ENCODE results near the gene ATF7IP2. TPM values are rescaled to one million over a fixed set of nuclear protein-coding genes. Genes with fewer than 3 reads are reported as not detected.
"Not testable (repeated sequence)": the region's sequence is repeated elsewhere in the genome, so short reads cannot be mapped to it uniquely, and the experiment has no call there.

ATF7IP2 gene, protein sequence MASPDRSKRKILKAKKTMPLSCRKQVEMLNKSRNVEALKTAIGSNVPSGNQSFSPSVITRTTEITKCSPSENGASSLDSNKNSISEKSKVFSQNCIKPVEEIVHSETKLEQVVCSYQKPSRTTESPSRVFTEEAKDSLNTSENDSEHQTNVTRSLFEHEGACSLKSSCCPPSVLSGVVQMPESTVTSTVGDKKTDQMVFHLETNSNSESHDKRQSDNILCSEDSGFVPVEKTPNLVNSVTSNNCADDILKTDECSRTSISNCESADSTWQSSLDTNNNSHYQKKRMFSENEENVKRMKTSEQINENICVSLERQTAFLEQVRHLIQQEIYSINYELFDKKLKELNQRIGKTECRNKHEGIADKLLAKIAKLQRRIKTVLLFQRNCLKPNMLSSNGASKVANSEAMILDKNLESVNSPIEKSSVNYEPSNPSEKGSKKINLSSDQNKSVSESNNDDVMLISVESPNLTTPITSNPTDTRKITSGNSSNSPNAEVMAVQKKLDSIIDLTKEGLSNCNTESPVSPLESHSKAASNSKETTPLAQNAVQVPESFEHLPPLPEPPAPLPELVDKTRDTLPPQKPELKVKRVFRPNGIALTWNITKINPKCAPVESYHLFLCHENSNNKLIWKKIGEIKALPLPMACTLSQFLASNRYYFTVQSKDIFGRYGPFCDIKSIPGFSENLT
- 6.1 and 8.1 TPM in 2 replicates for total RNA-seq

DNA sequence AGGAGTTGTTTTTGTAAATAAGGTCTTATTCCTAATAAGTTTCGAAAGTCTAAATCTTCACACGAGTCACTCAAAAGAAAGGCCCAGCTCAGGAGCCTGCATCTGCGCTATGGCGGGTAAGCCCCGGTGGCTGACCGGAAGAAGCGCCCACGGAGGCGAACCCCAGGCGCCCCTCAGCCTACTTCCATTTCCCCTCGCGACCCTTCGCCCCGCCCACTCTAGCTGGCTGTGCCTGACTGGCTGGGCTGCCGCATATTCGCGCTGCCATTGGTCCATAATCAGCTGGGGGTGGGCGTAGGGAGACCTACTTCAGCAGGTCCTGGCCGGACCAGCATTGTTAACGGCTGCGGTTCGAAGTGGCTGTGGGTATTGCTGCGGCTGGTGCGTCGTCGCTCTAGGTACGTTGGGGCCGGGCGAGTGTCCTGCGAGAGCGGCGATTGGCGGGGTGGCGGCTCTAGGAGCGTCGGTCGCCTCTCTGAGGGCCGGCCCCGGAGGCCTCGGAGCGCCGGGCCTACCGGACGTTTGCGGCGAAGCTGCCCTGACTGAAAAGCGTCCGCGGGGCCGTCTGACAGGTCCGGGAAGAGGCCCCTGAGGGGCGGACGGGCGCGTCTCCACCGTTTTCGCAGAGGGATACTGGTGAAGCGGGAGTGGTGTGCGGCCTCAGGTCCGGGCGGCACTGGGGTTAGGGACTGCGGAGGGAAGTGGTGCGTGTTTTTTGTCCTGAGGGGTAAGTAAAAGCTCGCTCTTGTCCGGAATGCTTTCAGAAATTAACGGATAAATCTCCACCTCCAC lies at the start of gene ATF7IP2:
ATF7IP2 (plus strand) TSS at position 337 of the 792 bp plus-strand sequence. CDS start 44,560 bp downstream, outside the sequence.
- peak; percentile 78 for DNase-seq (ENCODE audit: low read depth, low spot score)

DNA sequence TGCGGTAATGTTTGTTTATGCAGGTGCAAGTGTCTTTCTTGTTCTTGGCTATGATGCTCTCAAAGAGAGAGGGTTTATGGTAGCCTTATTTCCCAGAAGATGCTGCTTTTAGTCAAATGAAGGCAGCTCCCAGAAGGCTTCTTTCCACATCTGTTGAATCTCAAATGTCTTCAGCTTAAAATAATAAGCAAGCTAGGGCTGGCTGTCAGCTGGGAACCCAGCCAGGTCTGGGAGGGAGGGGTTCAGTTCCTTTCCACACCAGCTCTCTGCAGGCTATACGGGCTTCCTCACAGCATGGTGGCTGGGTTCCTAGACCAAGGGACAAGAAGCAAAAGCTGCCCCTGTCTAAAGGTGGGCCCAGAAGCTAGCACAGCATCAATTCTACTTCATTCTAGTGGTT lies 47.4 kb upstream of the ATF7IP2 start:
- DNase-seq (ENCODE audit: low read depth, low spot score), result no peak

DNA sequence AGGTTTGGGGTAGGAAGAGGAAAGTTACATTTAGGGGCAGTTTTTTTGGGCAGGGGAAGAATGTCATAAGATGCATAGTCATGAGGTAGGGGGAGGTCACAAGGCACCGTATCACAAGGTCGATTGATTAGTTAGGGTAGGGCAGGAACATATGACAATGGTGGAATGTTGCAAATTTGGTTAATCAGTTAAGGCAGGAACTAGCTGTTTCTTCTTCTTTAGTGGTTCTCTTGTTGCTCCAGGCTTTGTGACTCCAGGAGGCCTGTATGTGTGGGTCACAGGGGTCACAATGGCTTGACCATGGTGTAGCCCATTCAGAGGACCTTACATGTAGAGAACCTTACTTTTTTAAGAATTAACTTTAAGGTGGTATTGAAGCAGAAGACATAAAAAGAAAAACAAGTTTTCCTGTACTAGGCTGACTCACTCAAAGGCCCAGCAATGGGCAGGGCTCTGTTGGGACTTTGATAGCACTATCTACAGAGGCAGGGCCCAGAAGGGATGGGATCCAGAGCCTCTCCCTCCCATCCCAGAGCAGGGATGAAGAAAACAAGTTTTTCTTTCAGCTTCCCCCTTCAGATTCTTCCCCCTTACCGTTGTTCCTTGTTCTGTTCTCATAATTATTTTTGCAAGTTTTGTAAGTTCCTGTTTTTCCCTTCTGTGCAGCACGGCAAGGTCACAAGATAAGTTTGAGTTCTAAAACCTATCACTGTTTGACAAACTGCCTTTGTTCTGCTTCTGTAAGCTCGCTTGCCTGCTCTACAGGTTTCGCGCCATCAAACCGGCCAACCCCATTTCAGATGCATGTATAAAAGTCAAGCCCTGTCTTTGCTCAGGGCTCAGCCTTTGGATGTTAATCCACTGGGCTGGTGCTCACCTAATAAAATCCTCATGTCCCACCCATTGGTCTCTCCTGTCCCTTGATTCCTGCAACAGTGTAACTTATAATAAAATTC lies 45.8 kb upstream of the ATF7IP2 start:
- DNase-seq (ENCODE audit: low read depth, low spot score), result no peak

DNA sequence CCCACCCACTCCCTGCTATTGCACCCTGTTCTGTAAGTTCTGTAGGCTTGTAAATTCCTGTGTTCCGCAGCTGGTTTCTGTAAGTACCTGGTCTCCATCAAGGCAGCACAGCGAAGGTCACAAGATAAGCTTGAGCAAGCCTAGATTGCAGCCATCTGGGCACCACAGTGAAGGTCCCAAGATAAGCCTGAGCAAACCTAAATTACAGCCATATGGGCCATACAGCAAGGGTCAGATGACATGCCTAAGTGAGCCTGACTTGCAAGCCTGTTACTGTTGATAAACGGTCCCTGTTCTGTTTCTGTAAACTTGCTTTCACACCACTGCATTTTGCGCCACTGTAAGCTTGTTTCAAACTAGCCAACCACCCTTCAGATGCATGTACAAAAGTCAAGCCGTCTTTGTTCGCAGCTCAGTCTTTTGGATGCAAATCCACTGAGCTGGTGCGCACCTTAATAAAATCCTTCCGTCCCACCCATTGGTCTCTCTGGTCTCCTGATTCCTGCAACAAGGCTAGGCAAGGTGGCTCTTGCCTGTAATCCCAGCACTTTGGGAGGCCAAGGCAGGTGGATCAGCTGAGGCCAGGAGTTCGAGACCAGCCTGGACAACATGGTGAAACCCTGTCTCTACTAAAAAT lies 42.6 kb upstream of the ATF7IP2 start:
- DNase-seq (ENCODE audit: low read depth, low spot score), result no peak

DNA sequence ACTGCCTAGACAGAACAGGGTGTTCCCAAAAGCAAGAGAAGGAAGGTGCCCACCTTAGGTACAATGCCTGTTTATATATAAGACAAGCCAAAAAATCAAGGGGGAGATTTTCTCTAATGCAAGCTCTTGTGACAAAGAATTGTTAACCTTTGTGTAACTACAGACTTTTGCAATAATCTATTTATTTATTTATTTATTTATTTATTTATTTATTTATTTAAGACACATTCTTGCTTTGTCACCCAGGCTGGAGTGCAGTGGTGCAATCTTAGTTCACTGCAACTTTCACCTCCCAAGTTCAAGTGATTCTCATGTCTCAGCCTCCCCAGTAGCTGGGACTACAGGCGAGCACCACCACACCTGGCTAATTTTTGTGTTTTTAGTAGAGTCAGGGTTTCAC lies 41.2 kb upstream of the ATF7IP2 start:
- not testable (repeated sequence) for DNase-seq (ENCODE audit: low read depth, low spot score)

DNA sequence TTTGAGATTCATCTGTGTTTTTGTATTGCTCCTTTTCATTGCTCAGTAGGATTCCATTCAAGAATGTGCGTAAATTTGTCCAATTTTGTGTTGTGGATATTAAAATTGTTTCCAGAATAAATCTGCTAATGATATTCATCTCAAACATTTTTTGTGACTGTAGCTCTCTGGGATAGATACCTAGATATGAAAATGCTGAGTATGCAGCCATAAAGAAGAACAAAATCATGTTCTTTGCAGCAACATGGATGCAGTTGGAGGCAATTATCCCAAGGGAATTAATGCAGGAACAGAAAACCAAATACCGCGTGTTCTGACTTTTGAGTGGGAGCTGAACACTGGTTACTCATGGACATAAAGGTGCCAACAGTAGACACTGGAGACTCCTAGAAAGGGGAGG lies 40.2 kb upstream of the ATF7IP2 start:
- no peak for DNase-seq (ENCODE audit: low read depth, low spot score)

DNA sequence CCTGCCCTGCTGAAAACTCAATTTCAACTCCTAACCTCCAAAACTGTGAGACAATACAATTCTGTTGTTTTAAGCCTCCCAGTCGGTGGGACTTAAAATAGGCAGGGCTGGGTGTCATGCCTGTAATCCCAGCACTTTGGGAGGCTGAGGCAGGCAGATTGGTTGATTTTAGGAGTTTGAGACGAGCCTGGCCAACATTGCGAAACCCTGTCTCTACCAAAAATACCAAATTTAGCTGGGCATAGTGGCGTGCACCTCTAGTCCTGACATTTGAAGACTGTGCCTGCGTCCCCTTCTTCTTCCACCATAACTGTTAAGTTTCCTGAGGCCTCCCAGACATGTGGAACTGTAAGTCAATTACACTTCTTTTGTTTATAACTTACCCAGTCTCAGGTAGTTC lies 36.0 kb upstream of the ATF7IP2 start:
- DNase-seq (ENCODE audit: low read depth, low spot score), result no peak

DNA sequence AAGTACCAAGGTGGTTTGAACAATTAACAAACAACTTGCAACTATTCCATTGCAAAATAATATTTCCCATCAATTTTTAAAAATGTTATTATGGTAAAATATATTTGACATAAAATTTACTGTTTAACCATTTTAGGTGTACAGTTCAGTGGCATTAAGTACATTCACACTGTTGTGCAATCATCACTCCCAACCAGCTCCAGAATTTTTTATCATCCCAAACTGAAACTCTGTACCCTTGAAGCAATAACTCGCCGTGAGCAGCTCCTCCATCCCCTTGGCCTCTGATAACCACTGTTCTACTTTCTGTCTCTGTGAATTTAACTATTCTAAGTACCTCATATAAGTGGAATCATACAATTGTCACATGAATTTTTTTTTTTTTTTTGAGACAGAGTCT lies 33.6 kb upstream of the ATF7IP2 start:
- no peak for DNase-seq (ENCODE audit: low read depth, low spot score)

DNA sequence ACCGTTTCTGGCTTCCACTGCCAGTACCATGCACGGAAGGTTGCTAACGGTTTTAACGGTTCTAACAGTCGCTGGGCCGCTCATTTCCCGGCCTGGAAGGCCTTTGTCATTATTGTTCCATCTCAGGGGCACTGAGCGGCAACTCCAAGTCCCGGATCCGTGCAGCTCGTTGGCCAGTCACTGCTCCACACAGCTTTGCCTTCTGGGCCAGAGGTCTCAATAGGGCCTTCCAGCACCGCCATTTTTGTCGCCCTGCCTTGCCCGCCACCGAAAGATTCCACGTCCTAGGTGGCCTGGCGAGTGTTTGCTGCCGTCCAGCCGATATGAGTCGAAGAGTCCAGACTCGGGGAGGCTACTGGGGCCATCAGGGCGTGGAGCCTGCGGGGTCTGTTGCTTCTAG lies 30.3 kb upstream of the ATF7IP2 start:
- no peak for DNase-seq (ENCODE audit: low read depth, low spot score)

DNA sequence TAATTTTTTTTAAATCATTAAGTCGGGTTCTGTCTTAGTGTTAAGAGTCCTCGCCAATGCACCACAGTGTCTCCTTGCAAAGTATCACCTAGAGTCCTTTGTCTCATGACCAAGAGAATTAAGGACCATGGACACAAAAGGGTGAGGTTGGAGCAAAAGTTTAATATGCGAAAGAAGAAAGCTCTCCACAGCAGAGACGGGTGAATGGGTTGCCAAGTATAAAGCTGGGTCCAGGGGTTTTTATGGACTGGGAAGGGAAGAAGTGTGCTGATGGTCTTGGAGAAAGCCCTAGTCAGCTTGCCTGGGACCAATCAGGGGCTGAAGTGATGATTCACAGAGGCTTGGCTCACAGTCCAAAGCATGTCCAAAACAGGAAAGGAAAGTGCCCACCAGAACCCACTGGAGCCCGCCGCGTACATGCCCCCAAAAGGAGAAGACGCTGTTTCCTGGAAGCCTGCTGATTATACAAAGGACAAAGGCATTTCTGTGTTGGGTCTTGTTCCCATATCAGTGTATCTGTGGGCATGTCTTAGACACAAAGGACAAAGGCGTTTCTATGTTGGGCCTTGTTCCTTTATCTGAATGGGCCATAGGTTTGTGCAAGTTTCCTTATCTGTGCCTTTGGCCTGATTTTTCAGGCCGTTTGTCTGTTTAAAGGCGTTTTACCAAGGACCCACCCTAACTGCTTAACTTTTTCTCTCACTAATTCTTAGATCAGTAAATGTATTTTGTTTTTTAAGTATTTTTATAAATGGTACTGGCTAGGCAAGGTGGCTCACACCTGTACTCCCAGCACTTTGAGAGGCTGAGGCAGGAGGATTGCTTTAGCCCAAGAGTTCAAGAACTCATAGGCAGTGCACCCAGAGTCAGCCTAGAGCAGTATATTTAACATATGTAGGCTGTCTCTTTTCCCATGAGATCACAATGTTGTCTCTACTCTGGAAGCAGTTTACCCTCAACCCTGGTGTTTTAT lies 28.7 kb upstream of the ATF7IP2 start:
- no peak for DNase-seq (ENCODE audit: low read depth, low spot score)

DNA sequence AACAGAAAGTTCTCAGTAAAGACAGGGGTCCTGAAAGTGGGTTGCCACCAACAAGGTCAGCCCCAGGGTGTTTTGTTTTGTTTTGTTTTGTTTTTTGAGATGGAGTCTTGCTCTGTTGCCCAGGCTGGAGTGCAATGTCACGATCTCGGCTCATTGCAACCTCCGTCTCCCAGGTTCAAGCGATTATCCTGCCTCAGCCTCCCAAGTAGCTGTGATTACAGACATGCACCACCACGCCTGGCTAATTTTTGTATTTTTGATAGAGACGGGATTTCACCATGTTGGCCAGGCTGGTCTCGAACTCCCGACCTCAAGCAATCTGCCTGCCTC lies 24.1 kb upstream of the ATF7IP2 start:
- DNase-seq (ENCODE audit: low read depth, low spot score), result not testable (repeated sequence)

DNA sequence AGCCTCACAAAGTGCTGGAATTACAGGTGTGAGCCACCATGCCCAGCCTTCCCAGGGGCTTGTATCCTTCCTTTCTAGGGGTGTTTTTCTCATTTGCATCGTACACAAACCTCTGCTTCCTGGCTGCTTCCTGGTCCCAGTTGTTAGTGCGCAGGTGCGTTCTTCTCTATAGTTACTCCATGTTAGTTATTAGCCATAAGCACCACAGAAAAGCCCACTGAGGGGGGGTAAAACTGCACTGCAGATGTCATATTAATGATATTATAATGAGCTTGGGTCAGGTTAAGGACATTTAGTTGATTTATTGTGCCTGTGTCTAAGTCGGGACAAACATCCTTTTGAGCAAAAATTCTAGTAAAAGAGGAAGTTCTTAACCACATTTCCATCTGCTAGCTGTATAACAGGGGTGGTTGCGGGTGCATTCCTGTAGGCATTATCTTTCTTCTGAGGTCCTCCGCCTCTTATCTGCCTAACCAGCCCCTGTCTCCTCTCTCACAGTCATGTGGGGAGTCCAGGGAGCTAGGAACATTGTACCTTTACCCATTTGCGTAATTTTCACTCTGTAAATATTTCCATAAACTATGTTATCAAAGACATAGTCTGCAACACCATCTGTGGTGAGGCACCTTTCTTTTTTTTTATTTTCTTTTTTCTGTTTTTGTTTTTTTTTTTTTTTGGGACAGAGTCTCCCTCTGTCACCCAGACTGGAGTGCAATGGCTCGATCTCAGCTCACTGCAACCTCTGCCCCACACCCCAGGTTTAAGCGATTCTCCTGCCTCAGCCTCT lies 23.6 kb upstream of the ATF7IP2 start:
- no peak for DNase-seq (ENCODE audit: low read depth, low spot score)

DNA sequence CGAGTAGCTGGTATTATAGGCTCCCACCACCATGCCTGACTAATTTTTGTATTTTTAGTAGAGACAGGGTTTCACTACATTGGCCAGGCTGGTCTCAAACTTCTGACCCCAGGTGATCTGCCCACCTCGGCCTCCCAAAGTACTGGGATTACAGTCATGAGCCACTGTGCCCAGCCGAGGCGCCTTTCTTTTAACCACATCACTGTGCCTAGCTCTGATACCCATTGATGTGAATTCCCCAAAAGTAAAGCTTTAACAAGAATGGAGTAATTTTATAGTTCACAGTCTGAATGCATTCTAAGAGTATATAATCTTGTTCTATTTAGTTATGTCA lies 23.0 kb upstream of the ATF7IP2 start:
- DNase-seq (ENCODE audit: low read depth, low spot score), result not testable (repeated sequence)

DNA sequence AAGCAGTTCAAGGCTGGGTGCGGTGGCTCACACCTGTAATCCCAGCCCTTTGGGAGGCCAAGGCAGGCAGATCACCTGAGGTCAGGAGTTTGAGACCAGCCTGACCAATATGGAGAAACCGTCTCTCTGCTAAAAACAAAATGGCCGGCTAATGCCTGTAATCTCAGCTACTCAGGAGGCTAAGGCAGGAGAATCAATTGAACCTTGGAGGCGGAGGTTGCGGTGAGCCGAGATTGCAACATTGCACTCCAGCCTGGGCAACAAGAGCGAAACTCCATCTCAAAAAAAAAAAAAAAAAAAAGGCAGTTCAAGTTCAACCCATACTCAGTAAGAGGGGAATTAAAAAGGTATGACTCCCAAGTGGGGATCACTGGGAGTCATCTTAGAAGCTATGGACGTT lies 19.2 kb upstream of the ATF7IP2 start:
- DNase-seq (ENCODE audit: low read depth, low spot score), result not testable (repeated sequence)

DNA sequence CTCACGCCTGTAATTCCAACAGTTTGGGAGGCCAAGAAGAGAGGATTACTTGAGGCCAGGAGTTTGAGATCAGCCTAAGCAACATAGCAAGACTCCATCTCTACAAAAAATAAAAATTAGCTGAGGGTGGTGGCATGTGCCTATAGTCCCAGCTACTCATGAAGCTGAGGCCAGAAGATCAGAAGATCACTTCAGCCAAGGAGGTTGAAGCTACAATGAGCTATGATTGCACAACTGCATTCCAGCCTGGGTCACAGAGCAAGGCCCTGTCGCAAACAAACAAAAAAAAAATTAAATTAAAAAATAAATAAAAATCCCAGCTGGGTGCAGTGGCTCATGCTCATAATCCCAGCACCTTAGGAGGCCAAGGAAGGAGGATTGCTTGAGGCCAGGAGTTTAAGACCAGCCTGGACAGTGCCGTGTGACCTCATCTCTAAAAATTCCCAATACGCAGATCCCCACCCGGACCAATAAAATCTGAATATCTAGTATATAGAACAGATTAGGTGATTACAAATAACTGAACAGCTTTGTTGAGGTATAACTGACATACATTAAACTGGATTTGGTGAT lies 18.2 kb upstream of the ATF7IP2 start:
- DNase-seq (ENCODE audit: low read depth, low spot score), result no peak

DNA sequence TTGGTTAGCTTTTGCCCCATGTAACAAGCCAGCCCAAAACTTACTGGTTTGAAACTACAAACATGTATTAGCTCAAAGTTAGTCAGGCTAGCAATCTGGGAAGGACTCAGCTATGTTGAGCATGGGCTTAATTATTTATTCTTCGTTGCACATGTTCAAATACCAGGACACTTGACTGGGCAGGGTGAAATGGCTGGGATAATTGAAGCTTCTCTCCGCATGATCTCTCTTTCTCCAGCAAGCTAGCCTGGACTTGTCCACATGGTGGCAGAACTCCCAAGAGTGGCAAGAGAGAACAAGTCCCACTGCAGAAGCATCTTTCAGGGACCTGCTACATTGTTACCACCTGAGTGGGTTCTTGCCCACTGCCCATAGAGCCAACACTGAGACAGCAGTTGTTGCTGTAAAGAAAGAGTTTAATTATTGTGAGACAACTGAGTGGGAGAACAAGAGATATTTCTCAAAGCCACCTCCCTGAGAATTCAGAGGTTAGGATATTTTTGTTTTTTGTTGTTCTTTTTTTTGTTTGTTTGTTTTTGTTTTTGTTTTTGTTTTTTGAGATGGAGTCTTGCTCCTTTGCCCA lies 16.8 kb upstream of the ATF7IP2 start:
- DNase-seq (ENCODE audit: low read depth, low spot score), result no peak

DNA sequence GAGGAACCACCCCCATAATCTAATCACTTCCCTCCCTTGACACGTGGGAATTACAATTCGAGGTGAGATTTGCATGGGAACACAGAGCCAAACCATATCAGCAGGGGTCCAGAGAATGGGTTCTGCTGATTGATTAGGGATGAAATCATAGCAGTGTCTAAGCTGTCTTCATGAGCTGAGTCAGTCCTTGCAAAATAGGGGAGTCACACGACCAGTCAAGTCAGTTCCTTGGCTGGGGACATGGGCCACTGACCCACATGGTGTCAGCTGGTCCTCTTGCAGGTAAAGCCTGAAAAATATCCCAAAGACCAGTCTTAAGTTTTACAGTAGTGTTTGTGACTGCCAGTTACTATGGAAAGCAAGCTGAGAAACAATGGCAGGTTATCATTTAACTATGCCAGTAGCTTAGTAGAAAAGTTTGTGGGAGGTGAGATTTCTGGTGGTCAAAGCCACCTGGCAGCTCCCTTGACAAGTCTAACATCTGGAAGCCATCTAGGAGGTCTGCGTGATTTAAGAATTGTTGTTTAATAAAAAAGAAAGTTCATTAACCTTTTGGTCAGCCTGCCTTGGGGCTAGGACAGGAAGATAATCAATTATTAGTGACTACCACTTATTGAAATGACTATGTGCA lies 15.7 kb upstream of the ATF7IP2 start:
- DNase-seq (ENCODE audit: low read depth, low spot score), result no peak

DNA sequence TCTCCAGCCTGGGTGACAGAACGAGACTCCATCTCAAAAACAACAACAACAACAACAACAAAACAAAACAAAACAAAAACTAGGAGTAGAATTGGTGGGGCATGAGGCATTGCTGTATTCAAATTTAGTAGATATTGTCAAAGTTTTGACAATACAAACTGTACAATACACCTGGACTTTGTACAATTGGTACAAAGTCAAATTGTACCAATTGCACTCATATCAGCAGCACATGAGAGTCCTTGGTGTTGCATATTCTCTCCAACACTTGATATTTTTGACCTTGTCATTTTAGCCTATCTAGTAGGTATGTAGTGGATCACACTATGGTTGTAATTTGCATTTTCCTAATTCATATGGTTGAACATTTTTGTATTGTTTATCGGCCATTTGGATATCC lies 14.3 kb upstream of the ATF7IP2 start:
- DNase-seq (ENCODE audit: low read depth, low spot score), result no peak
